Activated CD4-positive, alpha-beta T cell treated with anti-CD3 and anti-CD28 coated beads, Interleukin-2, amount 10 ng/mL, durations not matched to agents 24 days and 14 days (primary cell): ENCODE measurements around the gene ZHX3. TPM values are rescaled to one million over a fixed set of nuclear protein-coding genes. Genes with fewer than 3 reads are reported as not detected.

Source experiments
- DNase-seq: peaks from one replicate; pipeline ENCODE4 v3.0.0; 2022
- H3K27ac Mint-ChIP-seq: one replicate; pipeline ENCODE4 v1.8.0; 2022; ENCODE audit warnings: mild to moderate bottlenecking, mixed read lengths
- H3K27me3 Mint-ChIP-seq: one replicate; pipeline ENCODE4 v1.8.0; 2022; ENCODE audit warnings: mixed read lengths
- H3K36me3 Mint-ChIP-seq: one replicate; pipeline ENCODE4 v1.8.0; 2022; ENCODE audit warnings: low read depth, mild to moderate bottlenecking, mixed read lengths
- H3K4me1 Mint-ChIP-seq: one replicate; pipeline ENCODE4 v1.8.0; 2021; ENCODE audit warnings: mixed read lengths
- H3K4me3 Mint-ChIP-seq: one replicate; pipeline ENCODE4 v1.8.0; 2022; ENCODE audit warnings: mild to moderate bottlenecking, moderate library complexity, mixed read lengths
- H3K9me3 Mint-ChIP-seq: one replicate; pipeline ENCODE4 v1.8.0; 2021; ENCODE audit warnings: mixed read lengths
- intact Hi-C: fragments of 100-400 bp; cut with micrococcal nuclease; formaldehyde crosslinking; loops from one replicate; pipeline ENCODE4 v1.15.1; 2023
- total RNA-seq: library from RNA; stranded (reverse); gene quantifications from 2 replicates; pipeline ENCODE4 v1.2.3, GENCODE V29; 2022

Gene ZHX3
- total RNA-seq, 1 donor from 2014 or later, result 11.7 TPM

DNA sequence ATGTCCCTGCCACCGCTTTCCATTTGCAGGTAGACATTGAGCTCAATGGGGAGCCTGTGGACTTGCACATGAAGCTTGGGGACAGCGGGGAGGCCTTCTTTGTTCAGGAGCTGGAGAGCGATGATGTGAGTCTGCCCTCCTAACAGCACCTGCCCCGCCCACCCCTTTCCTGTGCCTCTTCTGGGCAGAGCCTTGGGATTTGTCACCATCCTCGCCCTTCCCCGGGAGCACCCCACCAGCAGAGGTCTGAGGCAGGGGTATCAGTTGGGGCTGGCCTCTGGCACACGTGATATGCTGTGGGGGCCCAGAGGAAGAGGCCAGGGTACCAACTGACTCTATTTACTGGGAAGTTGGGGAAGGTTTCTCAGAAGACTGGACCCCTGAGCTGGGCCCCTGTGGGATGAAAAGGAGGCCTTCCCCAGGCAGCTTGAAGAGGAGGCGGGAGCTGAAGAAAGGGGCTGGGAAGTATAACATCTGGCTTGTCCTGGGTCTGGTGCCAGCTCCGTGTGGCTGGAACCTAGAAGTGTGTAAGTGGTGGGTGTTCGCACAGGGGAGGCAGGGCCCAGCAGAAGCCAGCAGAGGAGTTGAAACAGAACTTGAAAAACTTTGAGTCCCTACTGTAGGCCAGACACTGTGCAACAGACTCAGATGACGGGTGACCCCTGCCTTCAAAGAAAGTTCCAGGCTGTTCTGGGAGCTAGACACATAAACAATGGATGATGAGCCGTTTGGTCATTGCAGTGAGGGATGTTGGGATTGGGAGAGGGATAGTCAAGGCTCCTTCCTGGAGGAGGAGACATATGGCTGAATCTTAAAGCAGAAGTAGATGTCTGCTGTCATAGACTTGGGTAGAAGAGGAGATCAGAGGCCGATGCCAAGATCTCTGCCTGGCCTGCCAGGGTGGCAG, 30.2 kb upstream of the ZHX3 start:
- no peak for DNase-seq
- Mint-ChIP-seq H3K27ac (no peak overlapping the region), H3K4me3 (no peak overlapping the region), H3K27me3 (no peaks in the 10 kb centered on the region), H3K4me1 (no peaks in the 10 kb centered on the region), H3K36me3 (no peaks in the 10 kb centered on the region), H3K9me3 (no peaks in the 10 kb centered on the region)
- intact Hi-C loops, result loop anchor here (10.0 kb wide), 1 partner anchor 347 kb away; no protein-coding TSS in a partner anchor

DNA sequence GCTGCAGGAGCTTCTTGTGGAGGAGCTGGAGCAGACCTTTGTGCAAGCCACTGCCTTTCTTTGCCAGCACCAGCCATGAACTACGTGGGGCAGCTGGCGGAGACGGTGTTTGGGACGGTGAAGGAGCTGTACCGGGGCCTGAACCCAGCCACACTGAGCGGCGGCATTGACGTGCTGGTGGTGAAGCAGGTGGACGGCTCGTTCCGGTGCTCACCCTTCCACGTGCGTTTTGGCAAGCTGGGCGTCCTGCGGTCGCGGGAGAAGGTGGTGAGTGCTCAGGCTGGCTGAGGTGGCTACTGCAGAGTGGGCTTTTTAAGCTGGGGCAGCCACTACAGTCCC, 28.2 kb upstream of the ZHX3 start:
- no peak for DNase-seq
- Mint-ChIP-seq H3K36me3 (no peaks in the 10 kb centered on the region), H3K4me1 (no peaks in the 10 kb centered on the region), H3K9me3 (no peaks in the 10 kb centered on the region), H3K27ac (no peak overlapping the region), H3K4me3 (no peak overlapping the region), H3K27me3 (no peaks in the 10 kb centered on the region)
- intact Hi-C loops, result loop anchor here (10.0 kb wide), 1 partner anchor 349 kb away; no protein-coding TSS in a partner anchor

DNA sequence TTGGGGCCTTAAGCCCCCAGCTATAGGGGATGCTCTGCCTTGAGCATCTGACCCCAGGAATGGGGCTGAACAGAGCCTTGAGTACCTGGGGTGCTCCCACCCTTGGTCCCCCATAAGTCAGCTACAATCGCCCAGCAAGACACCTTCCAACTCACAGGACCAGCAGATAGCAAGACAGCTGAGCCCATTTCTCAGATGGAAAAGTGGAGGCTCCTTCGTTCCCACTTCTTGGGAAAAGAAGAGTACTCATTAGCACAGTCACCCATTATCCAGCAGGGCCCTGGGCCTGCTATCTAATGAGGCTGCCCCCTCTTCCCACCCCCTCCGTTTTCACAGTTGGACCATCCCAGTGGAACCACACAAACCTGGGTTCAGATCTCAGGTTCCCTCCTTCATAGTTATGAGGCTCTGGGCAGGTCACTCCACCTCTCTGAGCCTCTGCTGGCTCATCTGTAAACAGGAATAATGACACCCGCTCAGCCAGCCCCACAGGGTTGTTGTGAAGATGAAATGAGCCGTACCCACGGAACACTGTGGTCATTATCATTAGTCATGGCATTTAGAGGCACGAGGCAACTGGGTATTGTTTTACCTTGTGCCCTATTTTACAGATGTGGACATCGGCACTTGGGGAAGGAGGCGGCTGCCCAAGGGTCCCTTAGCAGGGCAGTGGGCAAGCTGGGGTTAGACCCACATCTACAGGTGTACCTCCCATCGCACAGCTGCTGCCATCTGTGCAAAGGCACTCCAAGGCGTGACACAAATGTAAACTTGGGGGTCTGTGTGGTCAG, 27.6 kb upstream of the ZHX3 start:
- Mint-ChIP-seq H3K9me3 (no peaks in the 10 kb centered on the region), H3K4me3 (no peak overlapping the region), H3K27me3 (no peaks in the 10 kb centered on the region), H3K27ac (no peak overlapping the region), H3K4me1 (peaks cover 3% of the 10 kb centered on the region), H3K36me3 (no peaks in the 10 kb centered on the region)
- DNase-seq, result no peak
- intact Hi-C loops, result loop anchor here (10.0 kb wide), 1 partner anchor 350 kb away; no protein-coding TSS in a partner anchor

- intact Hi-C loops, result loop anchor here (10.0 kb wide), 1 partner anchor 350 kb away; no protein-coding TSS in a partner anchor
- no peak for DNase-seq
- H3K27me3 Mint-ChIP-seq, result peaks cover 5% of the 10 kb centered on the region
- H3K9me3 Mint-ChIP-seq, result no peaks in the 10 kb centered on the region
- no peak overlapping the region for H3K4me3 Mint-ChIP-seq
- H3K4me1 Mint-ChIP-seq, result peaks cover 9% of the 10 kb centered on the region
- no peaks in the 10 kb centered on the region for H3K36me3 Mint-ChIP-seq
- no peak overlapping the region for H3K27ac Mint-ChIP-seq
Measured at GRCh38 chr20:41344477-41344876, 26.9 kb upstream of the ZHX3 start.

DNA sequence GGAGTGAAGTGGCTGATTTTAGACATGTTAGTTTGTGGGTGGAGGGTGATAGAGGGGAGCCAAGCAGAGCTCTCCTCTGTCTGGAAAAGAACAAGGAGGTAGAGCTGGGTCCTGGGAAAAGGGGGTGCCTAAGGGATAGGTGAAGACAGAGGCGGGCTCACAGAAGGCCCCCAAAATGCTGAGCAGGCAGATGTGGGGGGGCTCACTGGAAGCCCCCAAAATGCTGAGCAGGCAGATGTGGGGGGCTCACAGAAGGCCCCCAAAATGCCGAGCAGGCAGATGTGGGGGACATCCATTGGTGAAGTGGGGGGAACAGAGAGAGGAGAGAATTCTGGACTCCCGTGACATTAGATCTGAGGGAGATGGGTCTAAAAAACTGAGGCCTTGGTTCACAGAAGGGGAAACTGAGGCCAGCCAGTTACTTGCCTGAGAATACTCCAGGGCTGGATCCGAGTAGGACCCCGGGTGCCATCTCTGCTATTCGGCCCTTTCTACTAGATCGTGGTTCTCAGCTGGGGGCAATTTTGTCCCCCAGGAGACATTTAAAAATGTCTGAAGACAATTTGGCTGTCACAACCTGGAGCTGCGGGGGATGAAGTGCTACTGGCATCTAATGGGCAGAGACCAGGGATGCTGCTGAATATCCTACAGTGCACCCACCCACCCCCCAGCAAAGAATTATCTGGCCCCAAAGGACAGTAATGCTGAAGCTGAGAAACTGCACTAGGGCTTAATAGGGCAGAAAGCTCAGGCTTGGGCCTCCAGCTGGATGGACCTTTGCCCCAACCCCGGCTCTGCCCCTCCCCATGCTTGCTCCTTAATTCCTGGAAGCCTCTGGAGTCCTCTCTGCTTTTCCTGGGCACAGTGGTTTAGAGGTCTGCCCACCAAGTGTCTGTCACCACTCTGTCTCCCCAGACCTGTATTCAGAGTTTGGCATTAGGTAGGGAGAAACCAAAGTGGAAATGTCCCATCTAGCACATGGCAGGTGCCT, 25.2 kb upstream of the ZHX3 start:
- Mint-ChIP-seq H3K4me3 (no peak overlapping the region), H3K27me3 (peaks cover 10% of the 10 kb centered on the region), H3K27ac (no peak overlapping the region), H3K9me3 (no peaks in the 10 kb centered on the region), H3K36me3 (no peaks in the 10 kb centered on the region), H3K4me1 (peaks cover 10% of the 10 kb centered on the region)
- DNase-seq, result no peak
- intact Hi-C loops, result loop anchor here (10.0 kb wide), 1 partner anchor 352 kb away; no protein-coding TSS in a partner anchor

- H3K9me3 Mint-ChIP-seq, result no peaks in the 10 kb centered on the region
- DNase-seq, result peak; percentile 87
- H3K4me1 Mint-ChIP-seq, result peaks cover 10% of the 10 kb centered on the region
- peak within 1 kb of the TSS; percentile 43 for H3K27ac Mint-ChIP-seq
- H3K27me3 Mint-ChIP-seq, result peaks cover 10% of the 10 kb centered on the region
- no peaks in the 10 kb centered on the region for H3K36me3 Mint-ChIP-seq
- peak within 1 kb of the TSS; percentile 84 for H3K4me3 Mint-ChIP-seq
- intact Hi-C loops, result loop anchor here (1.0 to 10.0 kb wide), 7 partner anchors 11 to 372 kb away; partner anchors contain the start of gene ZHX3
Measured at GRCh38 chr20:41340327-41341055, 23.0 kb upstream of the ZHX3 start, which contains the start of gene LPIN3. TSS of gene LPIN3 (plus strand) at chr20:41340821. CDS start at chr20:41345804, 4,983 bp downstream.

GRCh38 chr20:41339957-41340326, 22.4 kb upstream of the ZHX3 start:
- H3K27ac Mint-ChIP-seq, result peak overlapping the region; percentile 43
- H3K9me3 Mint-ChIP-seq, result no peaks in the 10 kb centered on the region
- peaks cover 10% of the 10 kb centered on the region for H3K27me3 Mint-ChIP-seq
- H3K4me3 Mint-ChIP-seq, result peak overlapping the region; percentile 84
- H3K36me3 Mint-ChIP-seq, result no peaks in the 10 kb centered on the region
- DNase-seq, result peak; percentile 96
- intact Hi-C loops, result loop anchor here (1.0 to 10.0 kb wide), 7 partner anchors 11 to 372 kb away; partner anchors contain the start of gene ZHX3
- H3K4me1 Mint-ChIP-seq, result peaks cover 10% of the 10 kb centered on the region

GRCh38 chr20:41336711-41337492, 19.4 kb upstream of the ZHX3 start:
- Mint-ChIP-seq H3K36me3 (no peaks in the 10 kb centered on the region), H3K27me3 (peaks cover 13% of the 10 kb centered on the region), H3K4me3 (no peak overlapping the region), H3K27ac (no peak overlapping the region), H3K4me1 (peaks cover 10% of the 10 kb centered on the region), H3K9me3 (no peaks in the 10 kb centered on the region)
- intact Hi-C loops, result no loop called here
- no peak for DNase-seq

DNA sequence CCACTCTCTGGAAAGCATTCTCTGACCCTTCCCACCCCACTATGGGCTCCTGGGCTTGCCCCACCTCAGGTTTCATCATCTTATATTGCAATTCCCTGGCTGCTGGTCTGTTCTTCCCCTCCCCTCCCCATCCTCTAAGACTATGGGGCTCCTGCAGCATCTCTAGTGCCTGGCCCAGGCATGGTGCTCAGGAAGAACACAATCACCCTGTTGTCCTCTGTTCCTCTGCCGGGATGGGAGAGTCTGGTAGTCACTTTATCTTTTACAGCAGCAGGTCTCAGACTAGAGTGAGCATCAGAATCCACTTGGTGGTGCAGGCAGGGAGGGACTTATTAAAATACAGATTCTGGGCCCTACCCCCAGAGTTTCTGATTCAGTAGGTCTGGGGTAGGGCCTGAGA, 18.1 kb upstream of the ZHX3 start:
- no peak for DNase-seq
- Mint-ChIP-seq H3K9me3 (no peaks in the 10 kb centered on the region), H3K27ac (no peak overlapping the region), H3K36me3 (no peaks in the 10 kb centered on the region), H3K4me1 (peaks cover 10% of the 10 kb centered on the region), H3K27me3 (peaks cover 13% of the 10 kb centered on the region), H3K4me3 (no peak overlapping the region)
- intact Hi-C loops, result no loop called here

DNA sequence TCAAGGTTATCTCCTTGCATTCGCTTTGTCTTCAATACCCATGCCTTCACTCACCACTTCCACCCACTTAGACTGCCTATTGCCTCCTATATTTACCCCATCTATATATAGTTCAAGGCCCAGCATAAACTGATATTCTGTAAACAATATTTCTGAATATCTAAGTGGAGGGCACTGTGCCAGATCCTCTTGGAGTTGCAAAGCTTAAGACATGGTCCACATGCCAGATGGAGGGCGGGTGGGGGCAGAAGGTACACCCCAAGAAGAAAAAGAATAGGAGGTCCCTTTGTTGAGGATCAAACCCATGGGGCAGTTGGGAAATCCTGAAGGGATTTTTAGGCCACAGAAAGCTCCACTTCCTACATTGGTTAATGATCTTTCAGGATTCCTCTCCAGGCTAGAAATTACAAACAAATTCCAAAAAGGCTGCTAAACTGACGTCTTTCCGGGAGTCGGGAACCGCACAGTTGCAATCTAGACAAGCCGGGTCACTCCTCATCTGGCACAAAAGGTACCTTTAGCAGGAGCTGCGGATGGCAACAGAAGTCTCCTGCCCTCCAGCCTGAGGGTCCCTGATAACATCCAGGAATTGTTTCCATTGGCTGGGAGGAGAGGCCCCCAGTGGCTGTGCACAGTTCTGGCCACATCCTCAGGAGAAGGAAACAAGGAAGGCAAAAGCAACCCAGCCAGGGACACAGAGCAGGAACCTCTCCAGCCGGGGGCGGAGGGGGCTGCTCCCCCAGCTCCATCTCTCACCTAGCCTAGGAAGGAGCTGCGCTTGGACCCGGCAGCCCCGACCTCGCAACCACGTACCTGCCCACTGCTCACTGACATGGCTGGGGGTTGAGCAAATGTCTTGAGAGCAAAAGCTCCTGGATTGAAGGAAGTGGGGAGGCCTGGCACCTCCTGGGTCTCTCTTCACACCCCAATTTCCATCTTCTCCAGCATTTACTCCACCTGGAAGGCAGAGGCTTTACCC, 17.2 kb upstream of the ZHX3 start:
- Mint-ChIP-seq H3K4me1 (peaks cover 6% of the 10 kb centered on the region), H3K4me3 (no peak overlapping the region), H3K27me3 (peaks cover 11% of the 10 kb centered on the region), H3K9me3 (no peaks in the 10 kb centered on the region), H3K36me3 (no peaks in the 10 kb centered on the region), H3K27ac (no peak overlapping the region)
- intact Hi-C loops, result no loop called here
- no peak for DNase-seq

- Mint-ChIP-seq H3K27me3 (peaks cover 7% of the 10 kb centered on the region), H3K4me1 (peaks cover 9% of the 10 kb centered on the region), H3K36me3 (no peaks in the 10 kb centered on the region), H3K27ac (no peak overlapping the region), H3K9me3 (no peaks in the 10 kb centered on the region), H3K4me3 (no peak overlapping the region)
- no peak for DNase-seq
- intact Hi-C loops, result no loop called here
Measured at GRCh38 chr20:41334036-41334435, 16.5 kb upstream of the ZHX3 start.
